GM23248 (cell line): ENCODE measurements around the gene INTS15.

Experiments
- EZH2 ChIP-seq: fragments of 200-600 bp; sonication (generic); IDR thresholded peaks from 2 replicates; pipeline ENCODE4 v1.6.1; 2018; ENCODE audit warnings: antibody characterized with exemption, mild to moderate bottlenecking; ENCODE audit not compliant: insufficient read depth, poor library complexity, severe bottlenecking
- EZH2phosphoT487 ChIP-seq: fragments of 200-600 bp; sonication (generic); IDR thresholded peaks from 2 replicates; pipeline ENCODE4 v1.6.1; 2018; ENCODE audit warnings: antibody characterized with exemption, moderate library complexity, mild to moderate bottlenecking, low read depth; ENCODE audit not compliant: insufficient read depth

DNA sequence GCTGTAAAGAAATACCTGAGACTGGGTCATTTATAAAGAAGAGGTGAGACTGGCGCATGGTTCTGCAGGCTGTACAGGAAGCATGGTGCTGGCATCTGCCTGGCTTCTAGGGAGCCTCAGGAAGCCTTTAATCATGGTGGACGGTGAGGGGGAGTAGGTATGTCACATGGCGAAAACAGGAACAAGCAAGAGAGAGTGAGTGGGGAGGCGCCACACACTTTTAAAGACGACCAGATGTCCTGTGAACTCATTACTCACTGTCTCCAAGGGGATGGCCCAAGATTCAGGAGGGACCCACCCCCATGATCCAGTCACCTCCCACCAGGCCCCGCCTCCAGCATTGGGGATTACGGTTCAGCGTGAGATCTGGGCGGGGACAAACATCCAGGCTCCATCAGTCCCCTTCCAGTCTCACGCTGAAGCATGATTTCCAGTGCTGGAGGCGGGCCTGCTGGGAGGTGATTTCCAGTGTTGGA is 50.5 kb downstream of the INTS15 start:
- TF ChIP-seq EZH2phosphoT487: no peak
- TF ChIP-seq EZH2: no peak
